Progenitor cell of endocrine pancreas (in vitro differentiated cells): ENCODE measurements around the gene ANKRD66. TPM values are rescaled to one million over a fixed set of nuclear protein-coding genes. Genes with fewer than 3 reads are reported as not detected.
"Not testable (repeated sequence)": the region's sequence is repeated elsewhere in the genome, so short reads cannot be mapped to it uniquely, and the experiment has no call there.

Experiments used
- DNase-seq: peaks from one replicate; pipeline ENCODE4 v3.0.0; 2021; ENCODE audit warnings: low spot score; ENCODE audit not compliant: unreplicated experiment
- H3K27ac Mint-ChIP-seq: 2 replicates; pipeline ENCODE4 v1.8.0; 2021; ENCODE audit warnings: mild to moderate bottlenecking, moderate library complexity, mixed read lengths
- H3K27me3 Mint-ChIP-seq: 2 replicates; pipeline ENCODE4 v1.8.0; 2021; ENCODE audit warnings: mixed read lengths
- H3K36me3 Mint-ChIP-seq: 2 replicates; pipeline ENCODE4 v1.8.0; 2022; ENCODE audit warnings: mixed read lengths; ENCODE audit not compliant: insufficient read depth
- H3K4me1 Mint-ChIP-seq: 2 replicates; pipeline ENCODE4 v1.8.0; 2021; ENCODE audit warnings: low read depth, mixed read lengths
- H3K4me3 Mint-ChIP-seq: 2 replicates; pipeline ENCODE4 v1.8.0; 2021; ENCODE audit warnings: low read depth, mild to moderate bottlenecking, moderate library complexity, mixed read lengths
- H3K9me3 Mint-ChIP-seq: 2 replicates; pipeline ENCODE4 v1.8.0; 2021; ENCODE audit warnings: low read depth, mixed read lengths
- CTCF ChIP-seq: fragments of 200-600 bp; sonication (generic); IDR thresholded peaks from one replicate; pipeline ENCODE4 v1.5.0; 2021; ENCODE audit warnings: antibody characterized with exemption, mild to moderate bottlenecking; ENCODE audit not compliant: unreplicated experiment
- total RNA-seq: library from RNA; stranded (reverse); gene quantifications from 2 replicates; pipeline ENCODE4 v1.2.1, GENCODE V29; 2021

The ANKRD66 gene
- total RNA-seq, 1 donor from 2014 or later, result not detected

DNA sequence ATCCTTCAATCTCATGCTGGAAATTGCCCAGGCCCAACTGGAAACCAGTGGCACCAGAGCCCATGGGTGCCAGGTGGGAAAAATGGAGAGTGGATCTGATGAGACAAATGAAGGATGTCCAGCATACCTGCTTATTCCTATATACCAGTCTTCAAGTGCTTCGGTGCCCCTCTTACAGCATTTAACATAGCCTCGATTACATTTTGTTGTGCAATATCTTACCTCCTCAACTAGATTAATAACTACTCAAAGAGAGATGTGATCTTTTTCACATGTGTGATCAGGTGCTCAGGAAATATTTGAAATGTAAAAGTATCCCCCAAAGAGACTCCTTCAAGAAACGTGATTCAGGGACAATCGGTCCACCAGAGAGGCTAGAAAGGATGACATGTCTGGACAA lies 4.8 kb upstream of the ANKRD66 start:
- Mint-ChIP-seq H3K27me3 (peaks cover 39% of the 10 kb centered on the region), H3K36me3 (no peaks in the 10 kb centered on the region), H3K27ac (no peak overlapping the region), H3K4me3 (no peak overlapping the region), H3K4me1 (no peaks in the 10 kb centered on the region), H3K9me3 (no peaks in the 10 kb centered on the region)
- TF ChIP-seq CTCF, result no peak
- no peak for DNase-seq

GRCh38 chr6:46743425-46744158 lies 3.1 kb upstream of the ANKRD66 start:
- TF ChIP-seq CTCF, result no peak
- Mint-ChIP-seq H3K4me3 (no peak overlapping the region), H3K27me3 (peaks cover 25% of the 10 kb centered on the region), H3K36me3 (no peaks in the 10 kb centered on the region), H3K4me1 (no peaks in the 10 kb centered on the region), H3K9me3 (no peaks in the 10 kb centered on the region), H3K27ac (no peak overlapping the region)
- DNase-seq, result no peak

DNA sequence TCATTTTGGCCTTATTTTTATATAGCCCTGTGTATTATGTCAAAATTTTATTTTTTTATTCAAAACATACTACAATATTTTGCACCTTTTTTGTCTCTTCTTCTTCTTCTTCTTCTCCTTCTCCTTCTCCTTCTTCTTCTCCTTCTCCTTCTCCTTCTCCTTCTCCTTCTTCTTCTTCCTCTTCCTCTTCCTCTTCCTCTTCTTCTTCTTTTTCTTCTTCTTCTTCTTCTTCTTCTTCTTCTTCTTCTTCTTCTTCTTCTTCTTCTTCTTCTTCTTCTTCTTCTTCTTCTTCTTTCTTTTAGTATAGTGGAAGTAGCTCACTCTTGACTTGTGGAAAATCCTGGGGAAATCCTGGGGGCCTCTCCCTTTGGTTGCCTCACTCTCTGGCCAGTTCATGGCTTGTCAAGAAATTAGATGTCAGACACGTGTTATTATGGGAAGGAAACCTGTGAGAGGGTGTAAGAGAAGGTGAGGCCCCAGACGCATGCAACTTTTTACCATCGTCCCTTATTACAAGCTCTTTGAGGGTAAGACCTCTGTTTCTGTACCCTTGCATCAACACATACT lies 2.5 kb upstream of the ANKRD66 start:
- DNase-seq, H3K27ac Mint-ChIP-seq, H3K9me3 Mint-ChIP-seq, H3K36me3 Mint-ChIP-seq, H3K4me3 Mint-ChIP-seq, H3K4me1 Mint-ChIP-seq: not testable (repeated sequence)
- peaks cover 25% of the 10 kb centered on the region for H3K27me3 Mint-ChIP-seq

GRCh38 chr6:46745973-46746372 lies 760 bp upstream of the ANKRD66 start:
- Mint-ChIP-seq H3K4me1 (no peaks in the 10 kb centered on the region), H3K27me3 (peaks cover 21% of the 10 kb centered on the region), H3K36me3 (no peaks in the 10 kb centered on the region), H3K4me3 (no peak overlapping the region), H3K27ac (no peak overlapping the region), H3K9me3 (no peaks in the 10 kb centered on the region)
- DNase-seq, result no peak
- TF ChIP-seq CTCF, result no peak

GRCh38 chr6:46748940-46749503 lies 2.3 kb downstream of the ANKRD66 start:
- Mint-ChIP-seq H3K4me3 (no peak overlapping the region), H3K9me3 (no peaks in the 10 kb centered on the region), H3K27me3 (peaks cover 21% of the 10 kb centered on the region), H3K36me3 (no peaks in the 10 kb centered on the region), H3K4me1 (no peaks in the 10 kb centered on the region), H3K27ac (no peak overlapping the region)
- DNase-seq, result no peak
- TF ChIP-seq CTCF, result no peak

- no peak for TF ChIP-seq CTCF
- no peaks in the 10 kb centered on the region for H3K36me3 Mint-ChIP-seq
- no peaks in the 10 kb centered on the region for H3K4me1 Mint-ChIP-seq
- no peak for DNase-seq
- no peak overlapping the region for H3K4me3 Mint-ChIP-seq
- no peak overlapping the region for H3K27ac Mint-ChIP-seq
- H3K9me3 Mint-ChIP-seq, result no peaks in the 10 kb centered on the region
- H3K27me3 Mint-ChIP-seq, result peaks cover 16% of the 10 kb centered on the region
These were observed 3.0 kb downstream of the ANKRD66 start for GRCh38 chr6:46749731-46750130.
